SK-N-MC (cell line): Measurements from ENCODE around the gene ABHD18.
"Not testable (repeated sequence)": the region's sequence is repeated elsewhere in the genome, so short reads cannot be mapped to it uniquely, and the experiment has no call there.

Source experiments
- EZH2 ChIP-seq: fragments of 200-600 bp; sonication (generic); IDR thresholded peaks from one replicate; pipeline ENCODE4 v1.6.1; 2017; ENCODE audit warnings: antibody characterized with exemption
- FOXP2 ChIP-seq: optimal IDR thresholded peaks from 2 replicates; pipeline ENCODE3; 2011; ENCODE audit warnings: mild to moderate bottlenecking, moderate library complexity; ENCODE audit not compliant: insufficient read depth; ENCODE audit errors: extremely low read length, control extremely low read depth
- POLR2AphosphoS5 ChIP-seq: IDR thresholded peaks from 2 replicates; pipeline ENCODE4 v1.6.1; 2012; ENCODE audit warnings: mild to moderate bottlenecking, low read depth, low read length, borderline replicate concordance

DNA sequence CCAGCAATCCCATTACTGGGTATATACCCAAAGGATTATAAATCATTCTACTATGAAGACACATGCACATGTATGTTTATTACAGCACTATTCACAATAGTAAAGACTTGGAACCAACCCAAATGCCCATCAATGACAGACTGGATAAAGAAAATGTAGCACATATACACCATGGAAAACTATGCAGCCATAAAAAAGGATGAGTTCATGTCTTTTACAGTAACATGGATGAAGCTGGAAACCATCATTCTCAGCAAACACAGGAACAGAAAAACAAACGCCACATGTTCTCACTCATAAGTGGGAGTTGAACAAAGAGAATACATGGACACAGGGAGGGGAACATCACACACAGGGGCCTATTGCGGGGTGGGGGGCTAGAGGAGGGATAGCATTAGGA is 39.5 kb upstream of the ABHD18 start:
- not testable (repeated sequence) for TF ChIP-seq POLR2AphosphoS5, EZH2, FOXP2
